ENCODE data around the gene C6orf58.

C6orf58 gene

DNA sequence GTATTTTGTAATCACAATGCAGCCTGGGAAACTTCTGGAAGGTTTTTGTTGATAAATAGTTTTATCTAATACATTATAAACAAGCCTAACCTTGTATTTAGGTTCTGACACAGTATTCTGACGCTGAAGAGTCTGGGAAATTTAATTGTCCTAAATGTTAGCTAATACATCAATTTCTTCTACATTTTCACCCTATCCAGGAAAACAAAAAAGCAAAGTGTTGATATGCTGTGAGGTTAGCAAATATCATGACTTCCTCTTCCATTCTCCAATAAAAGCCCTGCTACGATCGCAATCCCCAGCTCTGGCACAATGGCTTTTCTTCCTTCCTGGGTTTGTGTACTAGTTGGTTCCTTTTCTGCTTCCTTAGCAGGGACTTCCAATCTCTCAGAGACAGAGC, at the start of gene C6orf58:
Gene C6orf58, plus strand, starts transcription at position 301 of the 400 bp plus-strand sequence. Its CDS starts 12 bp downstream, at position 313.
- DNase-seq, result no peak

DNA sequence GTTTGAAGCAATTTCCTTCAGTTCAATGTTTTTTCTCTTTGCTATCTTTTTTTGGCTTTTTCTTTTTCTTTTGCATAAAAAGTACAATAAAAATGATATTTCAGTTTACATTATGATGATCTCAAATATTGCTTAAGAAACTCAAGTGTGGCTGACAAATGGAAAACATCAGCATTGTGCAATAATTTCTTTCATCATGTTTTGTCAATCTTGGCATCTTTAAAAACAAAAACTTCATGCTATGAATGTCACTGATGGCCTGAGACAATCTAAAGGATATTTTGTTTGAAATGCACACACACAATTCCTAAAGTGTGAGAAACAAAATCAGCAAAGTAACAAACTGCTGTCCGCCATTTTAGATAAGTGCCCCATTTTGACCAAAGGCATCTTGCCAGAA, 44.0 kb upstream of the C6orf58 start:
- DNase-seq, result no peak

DNA sequence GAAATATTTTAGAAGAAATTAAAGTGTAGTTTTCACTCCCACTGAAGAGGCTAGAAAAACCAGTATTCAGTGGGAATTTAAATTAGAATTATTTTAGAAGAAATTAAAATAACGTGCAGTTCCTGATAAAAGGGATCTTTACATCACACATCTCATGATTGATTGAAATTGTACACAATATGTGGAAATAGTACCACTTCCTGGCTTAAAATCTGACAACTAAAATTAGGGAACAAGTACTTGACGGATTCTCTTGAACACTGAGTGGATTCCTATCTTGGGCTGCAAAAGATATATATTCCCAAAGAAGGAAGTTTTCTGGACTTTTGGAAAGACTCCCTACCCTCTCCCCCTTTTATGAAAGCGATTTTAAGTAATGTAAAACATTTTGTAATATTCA, 43.2 kb upstream of the C6orf58 start:
- no peak for DNase-seq

DNA sequence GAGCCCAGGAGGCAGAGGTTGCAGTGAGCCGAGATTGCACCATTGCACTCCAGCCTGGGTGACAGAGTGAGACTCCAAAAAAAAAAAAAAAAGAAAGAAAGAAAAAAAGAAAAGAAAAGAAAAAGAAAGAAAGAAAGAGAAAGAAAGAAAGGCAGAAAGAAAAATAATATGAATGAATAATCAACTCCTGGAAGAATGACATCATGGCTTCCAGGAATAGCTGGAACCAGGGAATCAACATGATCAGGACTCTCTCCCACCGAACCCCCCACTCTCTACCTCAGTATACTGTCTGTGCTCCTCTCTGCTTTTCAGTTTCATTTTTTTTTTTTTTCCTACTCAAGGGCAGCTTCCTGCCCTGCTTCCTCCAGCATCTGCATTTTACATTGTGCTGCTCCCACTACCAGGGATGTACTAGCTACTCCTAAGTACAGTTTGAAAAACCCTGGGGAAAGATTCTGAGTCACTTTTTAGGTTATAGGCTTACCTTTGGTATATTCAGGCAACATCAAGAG, 38.2 kb upstream of the C6orf58 start:
- DNase-seq, result no peak

DNA sequence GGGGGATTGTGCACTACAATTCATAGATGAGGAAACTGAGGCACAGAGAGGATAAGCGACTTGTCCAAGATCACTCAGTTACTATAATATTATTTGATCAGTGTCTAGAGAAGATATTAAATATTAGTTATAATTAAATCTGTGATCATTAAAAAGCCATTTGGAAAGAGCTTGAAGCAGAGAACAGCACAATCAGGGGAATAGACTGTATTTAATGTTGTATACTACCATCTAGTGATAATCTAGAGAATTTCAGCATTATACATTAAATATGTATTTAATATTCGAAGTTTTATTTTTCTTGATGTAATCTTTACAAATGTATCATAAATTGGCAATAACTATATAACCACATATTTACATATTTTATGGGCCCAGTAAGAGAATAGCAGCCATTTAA, 37.7 kb upstream of the C6orf58 start:
- no peak for DNase-seq

DNA sequence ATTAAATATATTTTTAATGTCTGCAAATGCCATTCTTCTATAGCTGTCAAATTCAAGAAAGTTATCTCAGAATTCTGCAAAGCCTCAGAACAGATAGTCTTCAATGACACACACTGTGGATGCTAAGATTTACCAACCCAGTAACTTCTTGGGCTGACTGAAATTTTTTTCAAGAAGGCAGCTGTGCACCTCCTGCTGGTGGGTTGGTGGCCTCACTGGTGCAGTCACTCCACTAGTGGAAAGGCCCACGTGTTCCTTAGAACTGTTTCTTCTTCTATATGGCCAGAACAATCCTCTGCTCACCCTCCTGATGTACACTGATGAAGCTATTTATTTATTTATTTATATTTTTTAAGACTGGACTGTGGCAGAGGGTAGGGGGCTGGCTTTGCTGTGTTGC, 29.8 kb upstream of the C6orf58 start:
- DNase-seq, result peak; percentile 8 to 15

DNA sequence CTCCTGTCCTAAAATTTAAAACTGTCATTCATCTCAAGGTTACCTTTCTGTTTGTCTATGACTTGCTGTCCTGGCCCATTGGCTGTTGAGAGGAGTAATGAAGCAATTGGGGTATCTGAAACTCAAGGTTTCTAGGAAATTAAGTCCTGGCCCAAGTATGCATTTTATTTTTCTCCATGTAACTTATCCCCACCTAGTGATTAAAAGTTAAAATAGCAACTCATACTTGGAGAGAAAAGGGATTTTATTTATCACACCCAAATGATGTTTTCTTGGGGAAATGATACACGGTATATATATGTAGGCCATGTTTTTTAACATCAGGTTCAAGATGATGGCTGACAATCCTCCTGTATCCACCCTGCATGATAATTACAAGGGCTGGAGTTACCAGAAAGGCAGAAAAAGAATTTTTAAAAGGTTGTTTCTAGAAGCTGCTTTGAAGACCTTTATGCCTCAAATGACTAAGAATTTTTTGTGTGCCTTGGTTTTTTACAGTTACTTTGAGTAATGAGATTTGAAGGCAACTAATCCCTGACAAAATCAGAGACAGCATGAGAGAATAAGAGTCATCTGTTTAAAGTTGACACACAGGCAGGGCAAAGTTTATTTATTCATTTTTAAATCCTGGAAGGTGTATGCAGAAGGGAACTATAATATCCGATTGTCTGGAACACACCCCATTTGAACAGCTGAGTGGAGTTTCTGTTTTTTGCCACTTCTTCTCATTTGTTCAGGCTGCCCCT, 28.9 kb upstream of the C6orf58 start:
- no peak for DNase-seq

DNA sequence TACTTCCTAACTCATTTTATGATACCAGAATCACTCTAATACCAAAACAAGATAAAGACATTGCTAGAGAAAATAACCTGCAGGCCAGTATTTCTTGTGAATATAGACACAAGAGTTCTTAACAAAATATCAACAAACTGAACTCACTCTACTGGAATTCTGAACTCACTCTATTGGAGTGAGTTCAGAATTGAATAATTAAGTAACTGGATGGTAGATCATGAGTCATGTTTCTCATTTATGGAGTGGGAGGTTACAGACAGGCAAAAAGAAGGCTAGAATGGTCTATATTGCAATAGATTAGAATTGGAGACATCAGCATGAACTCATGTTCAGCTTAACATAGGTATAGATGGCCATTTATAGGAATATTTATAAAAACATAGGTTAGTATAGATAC, 26.6 kb upstream of the C6orf58 start:
- DNase-seq, result no peak

DNA sequence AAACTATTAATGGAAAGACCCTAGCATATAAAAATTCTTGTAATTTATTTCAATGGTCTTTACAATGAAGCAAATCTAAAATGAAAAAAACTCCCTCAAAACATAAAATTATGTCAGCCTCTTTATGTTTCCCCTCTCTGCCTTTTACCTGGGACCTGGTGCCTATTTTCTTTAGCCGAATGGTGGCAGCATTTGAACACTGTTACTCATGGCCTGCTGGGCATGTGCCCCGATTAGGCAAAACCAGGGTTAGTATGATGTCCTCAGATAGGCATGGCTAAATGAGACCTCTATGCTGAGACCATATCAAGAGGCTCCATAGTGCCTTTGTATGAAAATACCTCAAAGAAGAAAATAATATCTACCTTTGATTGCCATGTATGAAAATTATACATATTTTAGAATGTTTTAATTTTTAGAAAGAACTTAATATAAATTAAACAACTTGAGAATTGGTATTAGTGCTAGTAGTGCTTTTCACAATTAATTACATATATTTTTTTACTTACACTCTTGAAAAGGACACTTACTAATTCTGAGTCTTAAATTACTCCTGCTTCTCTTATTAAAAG, 22.5 kb upstream of the C6orf58 start:
- DNase-seq, result no peak

DNA sequence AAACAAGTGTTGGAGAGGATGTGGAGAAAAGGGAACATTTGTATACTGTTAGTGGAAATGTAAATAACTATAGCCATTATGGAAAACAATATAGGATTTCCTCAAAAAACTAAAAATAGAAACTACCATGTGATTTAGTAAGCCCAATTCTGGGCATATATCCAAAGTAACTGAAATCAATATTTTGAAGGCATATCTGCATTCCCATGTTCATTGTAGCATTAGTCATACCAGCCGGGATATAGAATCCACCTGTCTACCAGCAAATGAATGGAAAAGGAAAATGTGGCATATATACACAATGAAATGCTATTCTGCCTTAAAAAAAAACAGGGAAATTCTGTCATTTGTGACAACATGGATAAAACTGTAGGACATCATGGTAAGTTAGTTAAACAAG, 15.3 kb upstream of the C6orf58 start:
- no peak for DNase-seq

DNA sequence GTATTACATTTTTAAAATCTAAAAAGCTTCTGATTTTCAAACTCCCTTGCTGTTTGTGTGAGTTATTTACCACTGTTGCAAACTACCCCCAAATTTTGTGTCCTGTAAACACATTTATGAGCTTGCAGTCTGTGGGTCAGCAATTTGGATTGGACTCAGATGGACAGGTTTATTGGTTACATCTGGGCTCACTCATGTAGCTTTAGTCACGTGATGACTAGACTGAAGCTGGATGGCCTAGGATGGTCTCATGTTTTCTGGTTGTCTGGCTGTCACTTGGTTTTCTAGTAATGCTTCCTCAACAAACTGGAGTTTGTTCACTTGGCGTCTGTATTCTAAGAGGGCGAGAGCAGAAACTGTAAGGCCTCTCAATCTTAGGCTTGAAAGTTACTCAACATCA, 12.2 kb upstream of the C6orf58 start:
- no peak for DNase-seq

DNA sequence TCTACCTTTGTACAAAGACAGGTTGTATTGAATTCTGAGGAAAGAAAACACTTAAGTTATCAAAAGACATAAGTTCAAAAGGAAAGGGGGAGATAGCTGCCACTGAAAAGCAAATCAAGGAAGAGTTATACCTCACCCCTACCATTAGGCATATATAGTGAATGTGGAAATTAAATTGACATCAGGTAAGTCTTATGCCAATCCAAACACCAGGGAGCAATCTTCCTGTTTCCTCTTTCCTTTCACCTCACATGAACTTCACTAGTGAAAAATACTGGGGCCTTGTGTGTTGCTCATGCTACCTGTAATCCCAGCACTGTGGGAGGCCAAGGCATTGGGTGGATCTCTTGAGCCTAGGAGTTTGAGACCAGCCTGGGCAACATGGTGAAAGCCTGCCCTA, 10.9 kb upstream of the C6orf58 start:
- DNase-seq, result no peak

DNA sequence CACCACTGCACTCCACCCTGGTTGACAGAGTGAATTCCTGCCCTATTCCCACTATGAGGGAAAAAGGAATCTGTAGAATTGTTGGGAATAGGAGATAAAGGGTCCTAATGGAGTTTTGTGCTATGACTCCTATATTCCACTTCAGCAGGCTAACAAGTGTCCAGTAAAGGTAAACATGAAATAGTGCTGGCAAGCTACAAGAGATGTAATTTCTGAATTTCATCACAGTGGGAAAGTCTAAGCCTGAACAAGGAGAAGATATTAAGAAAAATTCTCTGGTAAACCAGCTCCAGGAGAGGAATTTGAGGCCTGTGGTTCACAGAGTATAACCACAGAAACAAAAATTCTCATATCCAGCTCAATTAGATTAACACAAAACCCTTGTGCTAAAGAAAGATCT, 10.3 kb upstream of the C6orf58 start:
- no peak for DNase-seq

DNA sequence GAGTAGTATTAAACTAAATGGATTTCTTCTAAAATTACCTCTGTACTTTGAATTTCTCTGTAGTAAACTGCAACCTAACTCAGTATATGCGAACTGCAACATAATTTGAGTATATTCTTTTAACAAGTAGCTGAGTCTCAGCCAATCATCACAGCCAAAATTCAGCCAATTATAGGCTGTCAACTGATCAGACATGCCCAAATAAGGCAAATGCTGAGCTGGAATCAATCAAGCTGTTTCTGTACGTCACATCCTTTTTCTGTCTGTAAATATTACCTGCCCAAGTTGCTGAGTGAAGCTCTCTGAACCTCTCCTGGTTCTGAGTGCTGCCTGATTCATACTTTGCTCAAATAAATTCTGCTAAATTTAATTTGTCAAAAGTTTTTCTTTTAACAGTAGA, 9.5 kb upstream of the C6orf58 start:
- DNase-seq, result no peak

DNA sequence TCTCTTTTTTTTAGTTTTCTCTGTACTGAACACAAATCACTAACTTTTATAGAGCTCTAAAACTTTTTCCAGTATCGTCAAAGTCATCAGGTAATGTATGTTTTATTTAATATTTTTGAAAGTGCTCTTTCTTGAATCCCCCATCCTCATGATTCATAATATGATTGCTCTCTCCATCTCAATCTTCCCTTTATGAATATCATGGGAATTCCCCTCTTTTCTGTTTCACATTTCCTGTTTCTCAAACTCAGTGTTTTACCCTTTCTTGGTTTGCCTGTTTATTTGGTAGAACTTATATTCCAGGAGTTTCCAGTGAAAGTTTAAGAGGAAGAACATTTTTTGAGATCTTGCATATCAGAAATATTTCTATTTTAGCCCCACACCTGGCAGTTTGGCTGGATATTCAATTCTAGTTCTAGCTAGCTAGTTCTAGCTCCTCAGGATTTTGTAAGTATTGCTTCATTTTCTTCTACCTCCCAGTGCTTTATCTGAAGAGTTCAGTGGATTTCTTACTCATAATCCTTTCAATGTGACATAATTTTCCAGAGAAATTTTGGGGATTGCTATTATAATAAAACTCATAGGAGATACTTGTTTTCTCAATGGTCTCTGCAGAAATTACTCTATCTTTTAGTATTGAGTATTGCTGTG, 6.1 kb upstream of the C6orf58 start:
- no peak for DNase-seq

DNA sequence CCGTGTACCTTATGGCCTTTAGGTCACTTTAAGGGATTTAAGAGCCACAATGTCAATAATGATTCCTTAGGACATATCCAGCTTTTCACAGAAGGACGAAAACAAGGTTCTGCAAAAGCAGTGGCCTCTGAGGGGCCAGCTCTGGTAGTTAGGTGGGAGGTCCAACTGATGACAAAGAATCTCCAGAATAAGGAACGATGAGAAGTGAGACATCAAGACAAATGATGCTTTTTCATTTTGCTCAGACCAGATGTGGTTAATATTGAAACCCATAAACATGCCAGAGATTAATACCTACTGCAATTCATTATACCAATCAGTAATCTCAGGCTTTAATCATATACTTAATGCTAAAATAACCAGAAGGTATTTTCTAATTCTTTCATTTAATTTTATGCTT, 1.9 kb downstream of the C6orf58 start:
- DNase-seq, result no peak

DNA sequence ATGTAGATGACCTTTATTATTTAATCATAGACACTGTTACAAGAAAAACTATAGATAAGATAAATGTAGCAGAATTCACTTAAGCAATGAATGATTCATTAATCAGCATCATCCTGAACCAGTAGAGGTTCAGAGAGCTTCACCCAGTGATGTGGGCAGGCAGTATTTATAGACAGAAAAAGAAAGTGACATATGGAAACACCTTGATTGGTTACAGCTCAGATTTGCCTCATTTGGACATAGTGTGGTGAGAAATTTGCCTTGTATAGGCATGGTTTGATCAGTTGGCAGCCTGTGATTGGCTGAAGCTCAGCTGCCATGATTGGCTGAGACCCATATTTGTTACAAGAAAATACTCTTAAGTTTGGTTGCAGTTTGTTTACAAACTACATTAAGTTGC, 4.6 kb downstream of the C6orf58 start:
- DNase-seq, result no peak

DNA sequence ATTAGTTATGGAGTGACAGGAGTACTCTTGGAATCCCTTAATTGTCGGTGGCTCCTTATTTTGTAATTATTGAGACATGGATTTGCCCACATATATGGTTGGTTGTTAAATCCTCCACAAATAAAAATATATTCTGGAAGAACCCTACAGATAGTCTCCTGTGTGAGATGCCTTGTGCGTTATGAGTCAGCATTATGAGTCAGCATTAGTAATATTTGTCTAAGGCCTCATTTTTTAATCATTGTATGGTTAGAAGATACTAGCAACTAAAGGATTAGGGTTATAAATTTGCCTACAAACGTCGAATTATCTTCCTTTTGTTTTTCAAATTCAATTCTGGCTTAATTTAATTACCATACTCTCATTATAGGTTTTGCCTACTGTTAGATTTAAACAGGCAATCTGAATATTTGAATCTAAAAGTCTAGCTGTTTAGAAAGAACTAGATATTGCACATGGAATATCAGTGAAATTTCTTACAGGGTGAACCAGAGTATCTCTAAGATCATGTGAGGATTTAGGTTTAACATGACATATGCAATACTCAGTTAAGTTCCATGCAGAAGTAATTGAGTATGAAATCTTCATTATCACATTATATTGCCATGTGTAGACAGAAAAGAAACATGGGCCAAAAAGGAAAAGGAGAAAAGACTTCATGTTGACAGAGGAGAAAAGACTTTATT, 5.9 kb downstream of the C6orf58 start:
- DNase-seq, result no peak

DNA sequence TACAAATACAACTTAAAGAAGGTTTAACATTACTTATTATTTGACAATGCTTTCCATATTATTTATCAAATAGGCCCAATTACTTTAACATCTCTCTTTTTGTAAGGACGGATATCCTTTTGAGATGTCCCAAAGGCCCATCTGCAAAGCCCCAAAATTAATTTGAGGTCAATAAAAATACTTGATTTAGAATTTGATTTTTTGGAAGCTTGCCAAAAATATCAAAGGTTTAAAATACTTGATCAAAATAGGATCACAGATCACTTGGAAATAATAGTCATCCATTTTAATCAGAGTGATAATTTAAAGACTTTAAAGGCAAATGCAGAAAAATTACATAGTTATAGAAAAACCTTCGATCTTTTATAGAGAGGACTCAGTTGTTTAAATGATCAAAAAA, 8.1 kb downstream of the C6orf58 start:
- no peak for DNase-seq

DNA sequence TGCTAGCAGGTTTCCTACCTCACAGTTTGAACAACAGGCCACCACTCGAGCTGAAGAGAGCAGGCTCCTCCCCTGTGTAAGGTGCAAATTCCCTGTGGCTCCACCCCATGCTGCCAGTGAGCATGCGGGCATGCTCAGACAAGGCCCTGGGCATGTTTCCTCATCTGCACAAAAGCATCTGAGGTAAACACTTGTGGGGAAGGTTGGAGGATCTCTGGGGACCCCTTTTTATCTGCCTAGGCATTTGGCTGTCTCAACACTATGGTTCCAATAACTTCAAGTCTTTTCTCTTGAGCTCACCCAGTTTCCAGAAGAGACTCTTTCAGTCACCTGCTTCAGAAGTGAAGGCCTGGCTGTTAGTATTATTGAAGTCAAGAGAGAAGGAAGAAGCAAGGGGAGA, 9.4 kb downstream of the C6orf58 start:
- DNase-seq, result no peak

DNA sequence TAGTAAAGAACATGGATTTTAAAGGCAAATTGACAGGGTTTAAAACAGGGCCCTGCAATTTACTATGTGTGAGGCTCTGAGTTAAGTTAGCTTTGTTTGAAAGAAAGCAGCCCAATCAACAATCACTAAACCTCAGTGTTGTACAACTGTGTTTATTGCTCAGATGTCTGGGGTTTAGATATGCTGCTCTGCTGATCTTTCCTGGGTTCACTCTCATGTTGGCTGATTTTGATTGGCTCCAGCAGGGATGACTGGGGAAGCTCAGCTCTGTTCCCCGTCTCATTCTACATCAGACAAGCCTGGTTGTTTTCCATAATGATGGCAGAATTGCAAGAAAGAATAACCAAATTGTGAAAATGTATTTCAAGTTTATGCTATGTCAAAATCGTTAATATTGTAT, 10.9 kb downstream of the C6orf58 start:
- no peak for DNase-seq

DNA sequence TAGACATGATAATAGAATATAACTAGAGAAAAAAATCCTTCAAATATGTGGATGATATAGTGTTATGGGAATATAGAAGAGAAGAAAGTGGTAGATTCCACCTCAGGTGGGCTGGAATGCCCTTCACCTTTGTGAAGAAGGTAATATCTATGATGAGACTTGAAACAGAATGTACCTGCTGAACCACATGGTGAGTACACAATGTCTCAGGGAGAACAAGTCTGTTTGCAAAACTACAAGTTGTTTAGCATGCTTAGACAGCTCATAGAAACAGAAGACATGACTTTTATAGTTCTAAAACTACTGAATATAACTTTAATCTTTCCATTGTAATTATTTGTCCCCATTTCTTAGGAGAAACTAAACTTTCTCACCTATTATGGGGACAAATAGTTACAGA, 12.2 kb downstream of the C6orf58 start:
- DNase-seq, result no peak

DNA sequence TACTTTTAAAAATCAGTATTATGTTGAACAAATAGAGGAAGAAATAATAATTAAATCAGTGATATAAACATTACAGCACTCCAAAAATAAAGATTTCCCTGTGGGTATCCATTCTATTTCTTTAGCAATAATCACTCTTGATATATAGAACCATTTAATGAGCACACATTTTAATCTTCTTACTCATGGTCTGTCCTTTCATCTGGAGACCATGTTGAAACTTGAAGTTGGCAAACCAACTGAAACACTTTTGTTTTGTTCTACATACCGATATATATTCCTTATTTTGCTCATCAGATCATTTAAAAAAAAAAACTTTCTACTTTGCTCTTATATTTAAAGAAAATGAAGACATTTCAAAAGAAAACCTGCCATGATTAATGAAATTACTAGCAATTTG, 13.4 kb downstream of the C6orf58 start:
- DNase-seq, result no peak

DNA sequence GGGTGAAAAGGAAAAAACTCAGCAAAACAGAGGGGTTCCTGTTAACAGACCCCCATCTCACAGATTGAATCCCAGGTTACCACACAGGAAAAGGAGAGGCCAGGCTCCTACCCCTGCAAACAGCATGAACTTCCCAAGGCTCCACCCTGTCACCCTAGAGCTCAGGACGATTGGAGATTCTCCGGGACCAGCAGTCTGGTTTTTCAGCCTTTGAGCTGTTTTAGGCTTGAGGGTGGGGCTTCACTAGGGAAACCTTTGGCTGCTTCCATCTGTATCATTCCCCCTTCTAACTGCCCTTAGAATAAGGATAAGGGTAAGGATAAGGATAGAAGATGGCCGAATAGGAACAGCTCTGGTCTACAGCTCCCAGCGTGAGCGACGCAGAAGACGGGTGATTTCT, 16.0 kb downstream of the C6orf58 start:
- DNase-seq, result no peak

Data from activated CD4-positive, alpha-beta T cell treated with anti-CD3 and anti-CD28 coated beads, Interleukin-2, amount 50 U/mL, for 4 hours (primary cell).